Activated naive CD8-positive, alpha-beta T cell treated with anti-CD3 and anti-CD28 coated beads, Interleukin-2, amount 10 ng/mL, durations not matched to agents 7 days and 5 days (primary cell): ENCODE results near the gene AUH. TPM values are rescaled to one million over a fixed set of nuclear protein-coding genes. Genes with fewer than 3 reads are reported as not detected.

Experiments used
- ATAC-seq: fragments of 150-1000 bp; cut with Tn5 transposase; one replicate; pipeline ENCODE4 v1.10.0; 2021; ENCODE audit warnings: low read depth, moderate library complexity
- POLR2A ChIA-PET: fragments of 350-600 bp; sonication (Branson Sonifier 250); formaldehyde crosslinking; loops from one replicate; lab custom pipeline; 2021; ENCODE audit warnings: antibody characterized with exemption; lab: Charles Lee
- DNase-seq: peaks from one replicate; pipeline ENCODE4 v3.0.0; 2021
- H3K27ac Mint-ChIP-seq: one replicate; pipeline ENCODE4 v1.8.0; 2022; ENCODE audit warnings: mild to moderate bottlenecking, mixed read lengths
- H3K27me3 Mint-ChIP-seq: one replicate; pipeline ENCODE4 v1.8.0; 2022; ENCODE audit warnings: mild to moderate bottlenecking, moderate library complexity, mixed read lengths
- H3K36me3 Mint-ChIP-seq: one replicate; pipeline ENCODE4 v1.8.0; 2021; ENCODE audit warnings: mild to moderate bottlenecking, mixed read lengths
- H3K4me1 Mint-ChIP-seq: one replicate; pipeline ENCODE4 v1.8.0; 2021; ENCODE audit warnings: mixed read lengths
- H3K4me3 Mint-ChIP-seq: one replicate; pipeline ENCODE4 v1.8.0; 2022; ENCODE audit warnings: mild to moderate bottlenecking, moderate library complexity, mixed read lengths
- H3K9me3 Mint-ChIP-seq: one replicate; pipeline ENCODE4 v1.8.0; 2021; ENCODE audit warnings: mixed read lengths
- total RNA-seq, 2 experiments: library from RNA; stranded (reverse); gene quantifications; one replicate each; pipeline ENCODE4 v1.2.3, GENCODE V29; 2021

The AUH gene
- total RNA-seq, 2 experiments from 2014 or later = 15.8 to 17.2 TPM

DNA sequence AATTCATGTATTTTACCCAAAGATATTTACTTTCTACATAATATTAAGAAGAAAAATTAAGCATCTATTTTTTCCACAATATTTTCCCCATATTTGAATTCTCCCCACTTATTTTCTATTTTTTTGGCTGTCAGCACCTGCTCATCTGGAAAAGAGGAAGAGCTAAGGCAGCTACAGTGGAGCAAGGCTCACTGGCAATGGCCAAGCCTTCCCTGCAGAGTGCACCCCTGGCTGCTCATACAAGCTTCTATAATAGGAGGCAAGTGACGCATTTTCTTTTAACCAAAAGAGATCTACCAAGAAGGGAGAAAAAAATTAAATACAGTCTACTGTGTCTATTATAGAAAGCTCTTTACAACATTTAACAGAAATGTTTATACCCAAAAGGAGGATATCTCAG lies 72.5 kb downstream of the AUH start:
- H3K36me3 Mint-ChIP-seq = peaks cover 30% of the 10 kb centered on the region
- DNase-seq (no peak), ATAC-seq (no peak)
- no peaks in the 10 kb centered on the region for H3K4me1 Mint-ChIP-seq
- H3K27ac Mint-ChIP-seq = no peak overlapping the region
- POLR2A ChIA-PET = no interaction called here
- no peaks in the 10 kb centered on the region for H3K9me3 Mint-ChIP-seq
- no peaks in the 10 kb centered on the region for H3K27me3 Mint-ChIP-seq
- no peak overlapping the region for H3K4me3 Mint-ChIP-seq

- H3K27me3 Mint-ChIP-seq = no peaks in the 10 kb centered on the region
- DNase-seq = no peak
- peaks cover 1% of the 10 kb centered on the region for H3K9me3 Mint-ChIP-seq
- peaks cover 30% of the 10 kb centered on the region for H3K36me3 Mint-ChIP-seq
- H3K27ac Mint-ChIP-seq = no peak overlapping the region
- POLR2A ChIA-PET = no interaction called here
- H3K4me1 Mint-ChIP-seq = no peaks in the 10 kb centered on the region
- no peak for ATAC-seq
- H3K4me3 Mint-ChIP-seq = no peak overlapping the region
These were observed 75.9 kb downstream of the AUH start for GRCh38 chr9:91285729-91286353.

DNA sequence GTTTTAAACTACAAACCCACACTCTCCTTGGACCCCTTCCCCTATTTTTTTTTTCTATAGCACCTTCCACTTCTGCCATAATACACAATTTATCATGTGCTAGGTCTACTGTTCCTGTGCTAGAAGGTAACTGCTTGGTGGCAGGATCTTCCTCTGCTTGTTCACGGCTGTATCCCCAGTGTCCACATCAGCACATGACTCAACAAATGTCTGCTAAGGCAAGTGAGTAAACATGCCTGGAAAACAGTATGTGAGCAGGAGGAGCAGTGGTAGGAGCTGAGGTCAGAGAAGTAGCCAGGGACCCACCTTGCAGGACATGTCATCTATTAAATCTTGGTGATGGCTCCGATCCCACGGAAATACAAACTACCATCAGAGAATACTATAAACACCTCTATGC lies 79.4 kb downstream of the AUH start:
- no peak for DNase-seq
- Mint-ChIP-seq H3K27ac (no peak overlapping the region), H3K4me3 (no peak overlapping the region), H3K4me1 (no peaks in the 10 kb centered on the region), H3K27me3 (no peaks in the 10 kb centered on the region), H3K9me3 (peaks cover 1% of the 10 kb centered on the region), H3K36me3 (peaks cover 27% of the 10 kb centered on the region)
- ATAC-seq = no peak
- POLR2A ChIA-PET = no interaction called here

DNA sequence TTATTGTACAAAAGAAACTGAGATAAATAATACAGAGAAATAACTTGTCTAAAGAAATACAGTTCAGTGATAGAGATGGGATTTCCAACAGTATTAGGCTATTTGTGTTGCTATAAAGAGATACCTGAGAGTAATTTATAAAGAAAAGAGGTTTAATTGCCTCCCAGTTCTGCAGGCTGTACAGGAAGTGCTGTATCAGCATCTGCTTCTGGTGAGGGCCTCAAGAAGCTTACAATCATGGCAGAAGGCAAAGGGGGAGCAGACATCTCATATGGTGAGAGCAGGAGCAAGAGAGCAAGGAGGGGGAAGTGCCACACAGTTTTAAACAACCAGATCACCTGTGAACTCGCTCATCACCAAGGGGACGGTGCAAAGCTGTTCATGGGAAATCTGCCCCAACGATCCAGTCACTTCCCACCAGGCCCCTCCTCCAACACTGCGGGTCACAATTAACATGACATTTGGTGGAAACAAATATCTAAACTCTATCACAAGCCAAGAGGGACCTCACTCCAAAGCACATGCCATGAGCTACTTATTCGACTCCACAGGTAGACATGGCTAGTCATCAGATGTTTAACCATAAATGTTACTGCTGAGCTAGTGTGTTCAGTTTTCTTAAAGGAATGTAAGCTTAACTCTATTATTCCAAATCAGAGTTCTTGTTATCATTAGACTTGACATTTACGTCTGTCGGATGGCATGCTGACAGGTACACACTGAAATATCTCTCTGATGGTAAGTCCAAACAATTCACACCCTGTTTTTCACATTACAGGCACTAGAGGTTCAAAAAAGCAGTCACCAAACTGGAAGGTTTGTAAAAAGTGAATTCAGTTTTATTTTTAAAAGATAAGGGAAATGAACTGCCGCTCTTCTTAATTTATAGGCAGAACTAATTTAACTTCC lies 82.2 kb downstream of the AUH start:
- peaks cover 17% of the 10 kb centered on the region for H3K36me3 Mint-ChIP-seq

DNA sequence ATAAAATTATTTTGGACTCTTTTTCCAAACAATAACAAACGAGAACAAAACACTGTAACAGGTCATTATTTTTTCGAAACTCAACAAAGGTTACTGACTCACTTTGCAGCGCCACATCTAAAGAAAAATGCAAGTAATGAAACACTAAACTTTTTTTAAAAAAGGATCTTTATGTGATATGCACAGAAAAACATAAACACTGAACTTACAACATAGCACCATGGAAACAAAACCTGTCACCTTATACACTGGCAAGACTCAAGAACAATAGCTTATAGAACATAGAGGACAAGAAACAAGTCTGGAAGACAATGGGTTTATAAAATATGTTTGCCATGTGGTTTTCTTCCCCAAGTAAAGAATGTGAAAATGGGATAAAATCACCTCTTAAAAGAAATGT lies 85.2 kb downstream of the AUH start:
- ATAC-seq (no peak), DNase-seq (no peak)
- H3K9me3 Mint-ChIP-seq = no peaks in the 10 kb centered on the region
- no peak overlapping the region for H3K27ac Mint-ChIP-seq
- POLR2A ChIA-PET = no interaction called here
- H3K4me3 Mint-ChIP-seq = no peak overlapping the region
- peaks cover 4% of the 10 kb centered on the region for H3K4me1 Mint-ChIP-seq
- H3K27me3 Mint-ChIP-seq = no peaks in the 10 kb centered on the region
- H3K36me3 Mint-ChIP-seq = peaks cover 6% of the 10 kb centered on the region

More for the DNA sequence above, 82.2 kb downstream of the AUH start:
- H3K27me3 Mint-ChIP-seq = no peaks in the 10 kb centered on the region
- no peak overlapping the region for H3K27ac Mint-ChIP-seq
- ATAC-seq (no peak), DNase-seq (no peak)
- POLR2A ChIA-PET = no interaction called here
- no peak overlapping the region for H3K4me3 Mint-ChIP-seq
- peaks cover 1% of the 10 kb centered on the region for H3K9me3 Mint-ChIP-seq
- peaks cover 4% of the 10 kb centered on the region for H3K4me1 Mint-ChIP-seq

GRCh38 chr9:91275655-91276054 lies 86.1 kb downstream of the AUH start:
- POLR2A ChIA-PET = no interaction called here
- DNase-seq (no peak), ATAC-seq (no peak)
- no peak overlapping the region for H3K4me3 Mint-ChIP-seq
- no peaks in the 10 kb centered on the region for H3K27me3 Mint-ChIP-seq
- no peak overlapping the region for H3K27ac Mint-ChIP-seq
- peaks cover 4% of the 10 kb centered on the region for H3K4me1 Mint-ChIP-seq
- H3K36me3 Mint-ChIP-seq = peaks cover 1% of the 10 kb centered on the region
- H3K9me3 Mint-ChIP-seq = no peaks in the 10 kb centered on the region

- Mint-ChIP-seq H3K27ac (no peak overlapping the region), H3K9me3 (no peaks in the 10 kb centered on the region), H3K4me3 (no peak overlapping the region), H3K36me3 (peaks cover 1% of the 10 kb centered on the region), H3K4me1 (peaks cover 4% of the 10 kb centered on the region), H3K27me3 (no peaks in the 10 kb centered on the region)
- DNase-seq = no peak
- no peak for ATAC-seq
- POLR2A ChIA-PET = no interaction called here
These were observed 86.7 kb downstream of the AUH start for GRCh38 chr9:91274949-91275492.

DNA sequence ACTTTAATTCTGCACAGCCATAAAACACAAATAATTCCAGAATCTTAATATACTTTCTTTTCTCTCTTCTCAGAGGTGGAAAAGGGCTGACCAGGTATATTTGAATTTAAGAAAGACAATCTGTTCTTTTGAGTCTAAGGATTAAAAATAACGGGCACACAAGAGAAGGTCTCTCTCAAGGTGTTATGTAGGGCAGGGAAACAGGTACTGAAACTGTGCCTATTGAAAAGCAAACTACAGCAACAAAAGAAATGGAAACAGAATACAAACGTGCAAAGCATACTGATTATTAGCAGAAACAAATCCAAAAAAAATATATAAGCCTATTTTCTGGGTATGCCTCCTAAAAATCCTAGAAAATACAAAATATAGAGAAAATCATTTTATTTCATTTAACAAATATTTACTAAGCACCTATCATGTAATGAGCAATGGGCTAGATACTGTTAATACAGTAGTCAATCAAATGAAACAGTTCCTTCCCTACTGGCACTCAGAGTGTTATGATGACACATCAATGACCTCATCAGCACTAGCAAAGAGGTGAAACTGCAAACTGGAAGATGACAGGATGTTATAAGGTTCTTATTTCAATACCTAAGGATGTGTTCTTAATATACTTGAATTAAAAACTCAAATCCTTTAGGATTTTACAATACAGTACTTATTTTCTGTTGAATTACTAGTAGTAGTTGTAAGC lies 87.7 kb downstream of the AUH start:
- peaks cover 1% of the 10 kb centered on the region for H3K36me3 Mint-ChIP-seq
- POLR2A ChIA-PET = no interaction called here

GRCh38 chr9:91271156-91271555 lies 90.6 kb downstream of the AUH start:
- Mint-ChIP-seq H3K36me3 (peaks cover 6% of the 10 kb centered on the region), H3K9me3 (no peaks in the 10 kb centered on the region), H3K4me3 (no peak overlapping the region), H3K27ac (no peak overlapping the region), H3K4me1 (peaks cover 4% of the 10 kb centered on the region), H3K27me3 (no peaks in the 10 kb centered on the region)
- no peak for ATAC-seq
- POLR2A ChIA-PET = no interaction called here
- DNase-seq = no peak

More for the DNA sequence above, 87.7 kb downstream of the AUH start:
- no peak overlapping the region for H3K4me3 Mint-ChIP-seq
- peaks cover 4% of the 10 kb centered on the region for H3K4me1 Mint-ChIP-seq
- DNase-seq (no peak), ATAC-seq (peak; percentile 79)
- H3K27me3 Mint-ChIP-seq = no peaks in the 10 kb centered on the region
- no peaks in the 10 kb centered on the region for H3K9me3 Mint-ChIP-seq
- no peak overlapping the region for H3K27ac Mint-ChIP-seq

DNA sequence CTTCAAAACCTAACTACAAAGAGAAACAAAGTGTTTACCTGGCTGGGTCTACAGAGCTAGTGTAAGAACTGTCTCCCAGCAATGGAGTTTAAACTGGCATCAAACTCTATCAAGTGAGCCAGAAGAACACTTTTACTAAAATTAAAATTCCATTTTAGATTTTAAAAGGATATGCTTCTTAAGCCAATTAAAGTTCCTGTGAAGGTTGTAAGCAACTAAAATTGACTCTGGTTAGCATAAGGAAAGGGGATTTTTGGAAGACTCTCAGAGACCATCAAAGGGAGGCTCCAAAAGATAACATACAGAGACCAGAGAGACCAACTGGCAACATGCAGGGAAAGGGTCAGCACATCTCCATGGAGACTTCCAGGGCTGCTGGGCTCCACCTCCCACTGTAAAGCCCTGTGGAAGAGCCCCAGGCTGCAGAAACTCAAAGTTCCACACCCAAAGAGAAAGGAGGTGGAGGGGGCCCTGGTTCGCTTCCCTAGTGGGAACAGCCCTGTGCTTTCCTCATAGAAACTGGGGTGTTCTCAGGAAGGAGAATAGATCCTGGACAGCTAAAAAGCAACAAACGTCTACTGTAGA lies 91.7 kb downstream of the AUH start:
- Mint-ChIP-seq H3K4me1 (peaks cover 3% of the 10 kb centered on the region), H3K9me3 (peaks cover 4% of the 10 kb centered on the region)
- POLR2A ChIA-PET = interaction anchor here (0.7 kb wide), 1 partner anchor 1380 kb away, joined by 3 read pairs; no protein-coding TSS in a partner anchor

DNA sequence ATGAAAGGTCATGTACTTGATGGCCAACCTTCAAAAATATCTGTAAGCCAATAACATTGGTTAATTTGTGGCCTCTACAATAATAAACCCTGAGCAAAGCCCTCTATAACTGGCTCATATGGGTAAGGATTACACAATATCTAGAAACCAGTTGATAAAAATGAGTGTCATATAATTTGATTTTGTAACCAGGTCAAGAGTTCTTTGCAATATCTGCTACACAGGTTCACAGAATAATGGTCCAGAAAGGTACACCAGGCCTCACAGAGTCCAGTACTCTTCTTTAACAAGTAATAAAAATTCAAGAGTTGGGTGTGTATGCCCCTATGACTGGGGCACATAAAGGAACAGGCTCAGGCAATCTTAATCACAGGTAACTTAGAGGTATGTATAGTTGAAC lies 95.3 kb downstream of the AUH start:
- POLR2A ChIA-PET = no interaction called here
- ATAC-seq (no peak), DNase-seq (no peak)
- Mint-ChIP-seq H3K4me1 (peaks cover 4% of the 10 kb centered on the region), H3K4me3 (no peak overlapping the region), H3K27me3 (no peaks in the 10 kb centered on the region), H3K27ac (no peak overlapping the region), H3K36me3 (peaks cover 31% of the 10 kb centered on the region), H3K9me3 (peaks cover 20% of the 10 kb centered on the region)

More for the DNA sequence above, 91.7 kb downstream of the AUH start:
- no peak for DNase-seq
- Mint-ChIP-seq H3K27me3 (no peaks in the 10 kb centered on the region), H3K4me3 (no peak overlapping the region), H3K36me3 (peaks cover 15% of the 10 kb centered on the region), H3K27ac (no peak overlapping the region)
- ATAC-seq = no peak

DNA sequence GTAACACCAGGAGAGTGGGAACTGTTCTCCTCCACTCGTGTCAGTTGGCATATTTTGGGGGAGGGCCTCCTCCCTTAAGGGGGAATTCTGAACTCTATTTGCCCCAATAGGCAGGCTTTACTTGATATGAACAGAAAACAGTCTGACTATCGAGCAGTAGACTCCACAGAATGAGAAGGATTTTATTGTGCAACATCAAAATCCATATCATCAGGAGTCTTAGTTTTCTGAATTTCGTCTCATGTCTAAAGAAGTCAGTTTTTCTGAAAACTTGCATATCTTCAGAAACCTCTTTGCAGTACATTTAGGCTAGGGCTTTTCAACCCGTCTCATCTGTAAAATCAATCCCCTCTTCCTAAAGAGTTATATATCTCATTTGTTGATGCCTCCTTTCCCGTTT lies 96.2 kb downstream of the AUH start:
- Mint-ChIP-seq H3K27ac (no peak overlapping the region), H3K4me1 (peaks cover 5% of the 10 kb centered on the region), H3K36me3 (peaks cover 36% of the 10 kb centered on the region), H3K27me3 (no peaks in the 10 kb centered on the region), H3K4me3 (no peak overlapping the region), H3K9me3 (peaks cover 20% of the 10 kb centered on the region)
- DNase-seq (no peak), ATAC-seq (no peak)
- POLR2A ChIA-PET = interaction anchor here (0.7 kb wide), 1 partner anchor 37 kb away, joined by 3 read pairs; no protein-coding TSS in a partner anchor

GRCh38 chr9:91261417-91261816 lies 100.3 kb downstream of the AUH start:
- Mint-ChIP-seq H3K27ac (no peak overlapping the region), H3K36me3 (peaks cover 38% of the 10 kb centered on the region)

More at GRCh38 chr9:91261417-91261816, 100.3 kb downstream of the AUH start:
- DNase-seq = no peak
- POLR2A ChIA-PET = no interaction called here
- H3K9me3 Mint-ChIP-seq = peaks cover 20% of the 10 kb centered on the region
- H3K27me3 Mint-ChIP-seq = no peaks in the 10 kb centered on the region
- H3K4me1 Mint-ChIP-seq = peaks cover 13% of the 10 kb centered on the region
- H3K4me3 Mint-ChIP-seq = no peak overlapping the region
- ATAC-seq = no peak
